Activated CD8-positive, alpha-beta memory T cell treated with anti-CD3 and anti-CD28 coated beads, Interleukin-2, amount 50 U/mL, for 24 hours (primary cell): ENCODE measurements around the gene AIF1.
"Not testable (repeated sequence)": the region's sequence is repeated elsewhere in the genome, so short reads cannot be mapped to it uniquely, and the experiment has no call there.

ENCODE experiments used
- DNase-seq: peaks from one replicate; pipeline ENCODE4 v3.0.0-alpha.2; 2020; ENCODE audit errors: extremely low read depth

The AIF1 gene

GRCh38 chr6:31580807-31581433 is 34.1 kb upstream of the AIF1 start:
- DNase-seq: no peak

- DNase-seq: no peak
Observed at GRCh38 chr6:31581434-31582229, 33.4 kb upstream of the AIF1 start.

- no peak for DNase-seq
Observed at GRCh38 chr6:31582230-31582643, 32.8 kb upstream of the AIF1 start, which contains the start of gene LTB. Gene LTB (minus strand): TSS chr6:31582424. CDS start chr6:31582417, 7 bp downstream.

- DNase-seq: no peak
Observed at GRCh38 chr6:31585491-31585890, 29.5 kb upstream of the AIF1 start.

DNA sequence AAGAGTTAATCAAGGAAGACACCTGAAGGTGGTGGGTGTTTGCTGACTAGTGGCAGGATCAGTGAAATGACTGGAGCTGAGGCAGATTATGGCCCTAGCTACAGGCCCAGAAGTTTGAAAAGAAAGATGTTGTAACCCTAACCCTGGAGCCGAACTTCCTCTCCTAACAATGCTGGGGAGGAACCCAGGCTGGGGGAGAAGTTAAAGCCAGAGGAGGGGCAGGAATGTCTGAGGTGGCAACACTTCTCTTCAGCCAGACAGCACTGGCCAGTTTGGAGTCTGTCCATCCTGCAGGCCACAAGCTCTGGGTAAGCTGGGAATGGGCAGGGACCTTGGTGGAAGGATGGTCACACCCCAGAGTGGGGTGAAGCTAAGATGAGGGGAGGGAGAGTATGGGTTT is 29.0 kb upstream of the AIF1 start, which contains the start of gene LST1:
LST1 (plus strand) TSS at position 270 of the 400 bp plus-strand sequence. CDS start 1,023 bp downstream, outside the sequence.
- DNase-seq: no peak

DNA sequence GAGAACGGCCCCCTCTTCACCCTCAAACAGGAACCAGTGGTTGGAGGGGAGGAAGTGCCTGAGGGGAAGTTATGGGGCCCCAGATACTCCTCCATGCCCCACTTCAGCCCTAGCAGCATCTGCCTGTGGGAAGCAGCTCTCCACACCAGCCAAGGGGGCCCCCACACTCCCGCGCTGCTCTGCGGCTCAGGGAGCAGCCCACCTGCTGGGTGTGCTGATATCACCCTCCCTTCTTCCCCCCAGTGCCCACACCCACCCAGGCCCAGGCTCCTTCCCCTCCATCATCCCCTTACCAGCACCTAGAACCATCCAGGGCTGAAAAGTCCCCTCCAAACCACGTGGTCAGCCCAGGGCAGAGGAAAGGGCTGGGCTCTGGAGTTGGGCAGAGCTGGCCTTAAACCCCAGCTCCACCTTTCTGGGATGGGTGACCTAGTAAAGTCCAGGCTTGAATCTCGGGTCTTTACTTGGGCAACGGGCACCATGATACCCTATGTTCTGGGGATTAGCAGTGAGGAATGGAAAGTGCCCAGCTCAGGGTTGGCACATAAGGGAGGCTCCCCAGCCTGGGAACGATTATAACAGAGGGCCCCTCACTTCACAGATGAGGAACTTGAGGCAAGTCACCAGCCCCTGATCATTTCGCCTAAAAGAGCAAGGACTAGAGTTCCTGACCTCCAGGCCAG is 28.3 kb upstream of the AIF1 start:
- DNase-seq: no peak

DNA sequence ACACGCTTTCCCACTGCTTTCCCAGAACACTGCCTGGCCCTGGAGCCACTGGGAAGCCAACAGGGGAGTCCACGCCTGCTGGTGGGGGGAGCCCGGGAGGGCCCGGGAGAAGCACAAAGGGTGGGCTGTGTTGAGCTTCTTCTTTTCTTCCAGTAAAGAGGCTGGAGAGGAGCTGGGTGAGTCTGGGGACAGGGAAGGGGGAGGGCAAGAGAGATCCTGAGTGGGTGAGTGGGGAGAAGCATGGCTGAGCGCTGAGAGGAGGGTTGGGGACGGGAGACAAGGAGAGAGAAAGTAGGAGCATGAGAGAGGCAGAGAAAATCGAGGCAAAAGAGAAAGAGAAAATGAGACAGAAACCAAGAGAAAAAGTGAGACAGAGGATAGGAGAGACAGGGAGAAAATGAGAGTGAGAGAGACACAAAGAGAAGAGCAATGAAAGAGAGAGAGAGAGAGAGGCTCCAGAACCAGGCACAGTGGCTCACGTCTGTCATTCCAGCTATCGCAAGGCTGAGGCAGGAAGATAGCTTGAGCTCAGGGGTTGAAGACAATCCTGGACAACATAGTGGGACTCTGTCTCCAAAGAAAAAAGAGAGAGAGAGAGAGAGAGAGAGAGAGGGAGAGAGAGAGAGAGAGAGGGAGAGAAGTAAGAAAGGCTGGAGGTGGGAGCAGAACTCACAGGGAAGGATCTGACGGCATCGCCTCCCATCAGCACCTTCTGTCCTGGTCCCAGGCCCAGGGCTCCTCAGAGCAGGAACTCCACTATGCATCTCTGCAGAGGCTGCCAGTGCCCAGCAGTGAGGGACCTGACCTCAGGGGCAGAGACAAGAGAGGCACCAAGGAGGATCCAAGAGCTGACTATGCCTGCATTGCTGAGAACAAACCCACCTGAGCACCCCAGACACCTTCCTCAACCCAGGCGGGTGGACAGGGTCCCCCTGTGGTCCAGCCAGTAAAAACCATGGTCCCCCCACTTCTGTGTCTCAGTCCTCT is 26.9 kb upstream of the AIF1 start:
- DNase-seq: no peak

GRCh38 chr6:31588871-31589650 is 26.0 kb upstream of the AIF1 start:
- DNase-seq: no peak

GRCh38 chr6:31590691-31591090 is 24.3 kb upstream of the AIF1 start:
- DNase-seq: not testable (repeated sequence)

DNA sequence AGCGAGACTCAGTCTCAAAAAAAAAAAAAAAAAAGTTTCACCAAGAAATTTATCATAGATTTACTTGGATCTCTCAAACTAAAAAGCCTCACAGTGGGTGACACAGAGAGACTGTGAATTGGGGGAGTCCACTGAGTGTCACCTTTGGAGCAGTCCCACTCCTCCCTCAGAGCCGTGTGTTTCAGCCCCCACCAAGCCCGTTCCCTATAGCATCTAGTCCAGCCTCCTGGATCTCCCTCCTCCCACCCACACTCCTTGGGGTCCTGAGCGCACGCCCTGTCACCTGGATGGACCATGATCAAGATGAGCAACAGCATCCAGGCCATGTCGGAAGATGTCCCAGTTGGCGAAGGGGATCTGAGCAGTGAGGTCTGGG is 22.6 kb upstream of the AIF1 start:
- DNase-seq: no peak

GRCh38 chr6:31597006-31597405 is 18.0 kb upstream of the AIF1 start:
- no peak for DNase-seq

DNA sequence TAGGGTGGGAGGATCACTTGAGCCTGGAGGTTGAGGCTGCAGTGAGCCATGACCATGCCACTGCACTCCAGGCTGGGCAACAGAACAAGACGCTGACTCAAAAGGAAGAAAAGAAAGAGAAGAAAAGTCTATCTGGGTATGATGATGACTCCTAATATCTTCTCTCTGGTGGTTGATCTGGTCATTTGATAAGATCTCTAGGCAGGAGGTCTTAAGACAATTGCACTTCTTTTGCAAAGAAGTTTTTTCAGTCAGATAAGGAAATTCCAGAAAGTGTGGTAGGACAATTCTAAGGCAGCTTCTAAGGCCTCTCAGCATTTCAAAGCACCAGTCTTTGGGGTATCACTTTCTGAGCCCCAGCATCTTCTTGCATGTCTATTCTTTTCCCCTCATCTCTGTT is 7.7 kb upstream of the AIF1 start:
- DNase-seq: no peak

GRCh38 chr6:31609519-31610406 is 5.3 kb upstream of the AIF1 start:
- no peak for DNase-seq

- no peak for DNase-seq
Observed at GRCh38 chr6:31610968-31611367, 4.1 kb upstream of the AIF1 start.

- DNase-seq: no peak
Observed at GRCh38 chr6:31614075-31614619, 887 bp upstream of the AIF1 start.

DNA sequence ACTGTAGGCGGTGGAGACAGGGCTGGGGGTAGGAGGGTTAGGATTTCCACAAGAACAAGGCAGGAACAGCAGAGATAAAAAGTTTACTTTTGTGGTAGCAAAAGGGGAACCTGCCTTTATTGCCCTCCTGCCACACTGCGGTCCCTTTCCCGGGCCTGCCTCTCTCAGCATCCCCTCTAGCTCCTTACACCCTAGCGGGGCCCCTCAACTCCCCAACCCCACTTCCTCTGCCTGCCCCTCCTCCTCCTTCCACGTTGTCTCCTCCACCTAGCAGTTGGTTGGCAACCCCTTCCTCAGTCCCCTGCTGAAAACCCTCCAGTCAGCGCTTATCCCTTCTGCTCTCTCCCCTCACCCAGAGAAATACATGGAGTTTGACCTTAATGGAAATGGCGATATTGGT is 714 bp downstream of the AIF1 start:
- no peak for DNase-seq

DNA sequence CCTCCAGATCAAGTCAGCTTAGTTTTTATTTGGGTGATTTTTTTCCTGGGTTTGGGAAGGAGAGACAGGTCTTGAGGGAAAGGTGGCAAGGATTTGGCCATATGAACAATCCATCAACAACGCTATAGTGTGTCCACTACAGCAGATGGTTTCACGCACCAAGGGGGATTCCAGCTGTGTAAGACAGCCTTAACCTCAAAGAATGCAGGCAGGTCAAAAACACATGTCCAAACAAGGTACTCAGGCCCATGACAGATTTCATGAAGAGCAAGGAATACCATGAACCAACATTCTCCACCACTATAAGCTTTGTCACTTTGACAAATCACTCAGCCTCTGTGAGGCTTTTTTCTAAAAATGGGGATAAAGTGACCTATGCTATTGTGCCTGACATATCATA is 2.0 kb downstream of the AIF1 start:
- no peak for DNase-seq

GRCh38 chr6:31619805-31620585 is 5.0 kb downstream of the AIF1 start:
- peak; percentile 92 for DNase-seq
